A673 (cell line): ENCODE results near the gene DCC.

ENCODE experiments used
- EZH2 ChIP-seq: fragments of 200-600 bp; sonication (generic); IDR thresholded peaks from 2 replicates; pipeline ENCODE4 v1.6.1; 2017; ENCODE audit warnings: borderline replicate concordance, low read depth, mild to moderate bottlenecking, mixed read lengths, antibody characterized with exemption, low read length; ENCODE audit not compliant: poor library complexity, severe bottlenecking
- TF ChIP-seq, protein P1 (sequence below): fragments of 300-800, 200-600 bp; sonication (generic); conservative IDR thresholded peaks from 2 replicates; pipeline ENCODE4 v1.5.1; 2017; ENCODE audit warnings: low read depth, mild to moderate bottlenecking, antibody characterized with exemption, low read length, moderate library complexity, mixed read lengths

- TF ChIP-seq, protein P1, sequence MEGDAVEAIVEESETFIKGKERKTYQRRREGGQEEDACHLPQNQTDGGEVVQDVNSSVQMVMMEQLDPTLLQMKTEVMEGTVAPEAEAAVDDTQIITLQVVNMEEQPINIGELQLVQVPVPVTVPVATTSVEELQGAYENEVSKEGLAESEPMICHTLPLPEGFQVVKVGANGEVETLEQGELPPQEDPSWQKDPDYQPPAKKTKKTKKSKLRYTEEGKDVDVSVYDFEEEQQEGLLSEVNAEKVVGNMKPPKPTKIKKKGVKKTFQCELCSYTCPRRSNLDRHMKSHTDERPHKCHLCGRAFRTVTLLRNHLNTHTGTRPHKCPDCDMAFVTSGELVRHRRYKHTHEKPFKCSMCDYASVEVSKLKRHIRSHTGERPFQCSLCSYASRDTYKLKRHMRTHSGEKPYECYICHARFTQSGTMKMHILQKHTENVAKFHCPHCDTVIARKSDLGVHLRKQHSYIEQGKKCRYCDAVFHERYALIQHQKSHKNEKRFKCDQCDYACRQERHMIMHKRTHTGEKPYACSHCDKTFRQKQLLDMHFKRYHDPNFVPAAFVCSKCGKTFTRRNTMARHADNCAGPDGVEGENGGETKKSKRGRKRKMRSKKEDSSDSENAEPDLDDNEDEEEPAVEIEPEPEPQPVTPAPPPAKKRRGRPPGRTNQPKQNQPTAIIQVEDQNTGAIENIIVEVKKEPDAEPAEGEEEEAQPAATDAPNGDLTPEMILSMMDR = no peak
- TF ChIP-seq EZH2 = no peak
Measured at GRCh38 chr18:53531896-53532295, 1191.9 kb downstream of the DCC start.
